K562 treated with DMSO at 1 percent for 48 hours (cell line): ENCODE results near the gene SHANK1. TPM values are rescaled to one million over a fixed set of nuclear protein-coding genes. Genes with fewer than 3 reads are reported as not detected.

Source experiments
- total RNA-seq: library from RNA; unstranded; fragments of 300-600 nt; gene quantifications from 2 replicates; pipeline ENCODE4 v1.2.3, GENCODE V29; 2022; ENCODE audit warnings: low replicate concordance; ENCODE audit errors: extremely low read depth

Gene SHANK1
- total RNA-seq = not detected in 2 replicates

DNA sequence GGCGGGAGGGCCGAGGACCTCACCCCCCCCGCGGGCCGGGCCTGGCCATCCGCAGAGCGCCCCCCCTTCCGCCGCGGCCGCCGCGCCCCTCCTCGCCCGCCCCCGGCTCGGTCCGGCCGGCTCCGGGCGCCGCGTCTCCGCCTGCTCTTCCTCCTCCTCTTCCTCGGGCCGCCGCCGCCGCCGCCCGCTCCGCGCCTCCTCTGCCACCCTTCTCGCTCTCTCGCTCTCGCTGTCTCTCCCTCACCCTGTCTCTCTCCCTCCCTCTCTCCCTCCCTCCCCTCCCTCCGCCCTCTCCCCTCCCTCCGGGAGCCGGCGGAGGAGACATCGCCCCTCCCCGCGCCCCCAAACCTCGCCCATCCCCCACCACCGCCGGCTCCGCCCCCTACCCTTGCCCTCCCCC, at the start of gene SHANK1:
Gene SHANK1, minus strand, starts transcription at position 237 of the 400 bp plus-strand sequence. CDS start 2,883 bp downstream, outside the sequence.

DNA sequence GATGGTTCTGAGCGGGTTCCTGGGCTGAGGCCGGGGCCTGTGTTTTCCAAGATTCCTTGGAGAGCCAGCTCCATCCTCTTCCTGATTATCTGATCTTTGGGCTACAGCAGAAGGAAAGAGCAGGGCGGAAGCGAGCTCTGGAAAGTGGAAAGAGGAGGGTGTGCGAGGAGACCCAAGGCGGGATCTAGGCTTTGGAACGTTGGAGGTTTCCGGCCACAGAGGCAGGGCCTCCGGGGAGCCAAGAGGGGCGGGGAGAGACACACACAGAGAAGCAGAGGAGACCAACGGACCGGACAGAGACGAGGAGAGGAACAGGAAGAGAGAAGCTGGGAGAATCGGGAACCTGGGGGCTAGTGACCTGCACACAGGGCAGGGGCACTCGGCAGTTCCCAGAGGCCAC, 3.5 kb upstream of the SHANK1 start, which contains the start of gene CLEC11A:
Gene CLEC11A, plus strand, starts transcription at position 296 of the 400 bp plus-strand sequence. CDS start 162 bp downstream, outside the sequence.

DNA sequence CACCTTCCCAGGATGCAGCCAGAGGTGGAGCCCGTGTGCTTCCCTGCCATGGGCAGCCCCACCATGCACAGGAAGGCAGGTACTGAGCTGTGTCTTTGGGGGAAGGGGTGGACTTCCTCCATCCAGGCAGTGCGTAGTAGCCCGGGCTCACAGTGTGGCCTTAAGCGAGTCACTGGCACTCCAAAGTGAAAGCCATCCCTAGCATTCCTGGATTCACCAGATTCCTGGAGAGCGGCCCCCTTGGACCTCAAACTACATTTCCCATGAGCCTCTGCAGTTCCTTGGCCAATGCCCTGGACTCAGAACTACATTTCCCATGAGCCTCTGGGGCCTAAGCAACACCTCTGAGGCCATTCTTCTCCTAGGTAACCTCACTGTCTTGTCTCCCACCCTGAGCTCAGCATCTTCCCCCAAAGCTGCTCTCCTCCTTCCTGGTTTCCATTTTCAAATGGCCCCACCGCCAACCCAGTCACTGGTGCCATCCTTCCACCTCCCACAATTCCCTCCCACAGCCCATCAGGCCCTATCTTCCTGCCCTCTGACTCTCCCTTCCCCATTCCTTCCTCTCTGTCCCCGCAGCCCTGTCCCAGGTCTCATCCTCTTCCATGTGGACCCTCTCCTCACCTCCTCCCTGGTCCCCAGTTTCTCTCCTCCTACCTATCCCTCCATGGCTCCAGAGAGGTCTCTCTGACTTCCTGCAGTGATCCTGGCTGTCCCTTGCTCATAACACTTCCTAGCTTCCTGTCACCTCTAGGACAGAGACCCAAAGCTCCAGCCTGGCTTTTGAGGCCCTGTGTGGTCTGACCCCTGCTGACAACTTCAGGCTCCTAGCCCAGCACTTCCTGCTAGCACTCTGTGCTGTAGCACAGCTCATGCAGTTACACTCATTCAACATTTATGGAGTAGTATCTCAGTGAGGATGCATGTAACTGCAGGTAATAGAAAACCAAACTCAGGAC, 69.9 kb downstream of the SHANK1 start, which contains the start of gene C19orf81:
Gene C19orf81, plus strand, starts transcription at position 13 of the 959 bp plus-strand sequence. Its CDS starts 0 bp downstream, at position 13.

DNA sequence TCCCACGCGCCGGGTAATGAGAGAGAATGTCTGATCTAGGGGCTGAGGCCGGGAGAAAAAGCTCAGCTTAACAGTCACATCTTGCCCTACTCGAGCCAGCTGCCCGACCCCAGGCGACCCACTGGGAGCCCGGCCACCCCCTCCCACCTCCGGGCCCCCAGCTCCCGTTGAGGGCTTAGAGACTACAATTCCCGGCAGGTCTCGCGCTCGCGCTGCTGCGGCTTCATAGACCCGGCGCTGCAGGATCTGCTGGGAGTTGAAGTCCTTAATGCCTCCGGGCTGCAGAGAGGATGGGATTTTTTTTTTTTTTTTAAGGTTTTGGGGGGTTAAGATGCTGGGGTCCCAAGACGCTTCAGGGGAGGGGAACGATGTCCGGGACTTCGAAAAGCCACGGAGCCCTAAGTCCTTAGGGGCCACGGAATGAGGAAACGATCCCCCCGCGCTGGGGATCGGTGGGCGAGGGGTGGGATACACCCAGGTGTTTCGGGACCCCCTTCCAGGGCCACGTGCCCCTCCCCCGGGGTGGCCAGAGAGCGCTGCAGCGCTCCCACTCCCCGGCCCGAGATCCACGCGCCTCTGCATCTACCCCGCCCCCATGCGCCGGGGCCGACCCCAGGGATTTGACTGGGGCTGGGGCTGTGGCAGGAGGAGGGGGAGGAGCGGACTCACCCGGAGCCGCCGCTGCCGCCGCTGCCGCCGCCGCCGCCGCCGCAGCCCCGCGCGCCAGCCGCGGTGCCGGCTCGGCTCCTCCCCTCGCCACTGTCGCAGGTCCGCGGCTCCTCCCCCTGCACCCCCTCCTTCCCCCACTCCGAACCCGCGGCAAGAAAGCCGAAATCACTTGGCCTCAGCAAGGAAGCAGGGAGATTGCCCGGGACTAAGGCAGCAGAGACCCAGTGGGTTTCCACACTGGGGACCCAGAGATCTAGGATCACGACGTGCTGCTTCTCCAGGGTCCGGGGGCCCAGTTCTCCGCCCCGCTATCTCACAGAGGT, 80.2 kb downstream of the SHANK1 start, which contains the start of gene SYT3:
Gene SYT3, minus strand, starts transcription at position 761 of the 992 bp plus-strand sequence. CDS start 2,470 bp downstream, outside the sequence.

Other genes with a start within 250 kb of the SHANK1 start
- not detected in 2 replicates for gene EMC10, start 243.3 kb downstream of the SHANK1 start, total RNA-seq
- gene GARIN5A, start 243.0 kb downstream of the SHANK1 start, total RNA-seq = not detected in 2 replicates
- gene JOSD2, start 208.6 kb downstream of the SHANK1 start, total RNA-seq = not detected in 2 replicates
- not detected in 2 replicates for gene ASPDH, start 205.9 kb downstream of the SHANK1 start, total RNA-seq
- gene LRRC4B, start 151.4 kb downstream of the SHANK1 start, total RNA-seq = not detected in 2 replicates
- gene SYT3, start 79.9 kb downstream of the SHANK1 start, total RNA-seq = not detected in 2 replicates
- not detected in 2 replicates for gene C19orf81, start 70.4 kb downstream of the SHANK1 start, total RNA-seq
- gene CLEC11A, start 3.6 kb upstream of the SHANK1 start, total RNA-seq = not detected in 2 replicates
- not detected in 2 replicates for gene GPR32, start 50.7 kb upstream of the SHANK1 start, total RNA-seq
- gene ACP4, start 70.6 kb upstream of the SHANK1 start, total RNA-seq = not detected in 2 replicates
- gene KLK1, start 104.0 kb upstream of the SHANK1 start, total RNA-seq = not detected in 2 replicates
- gene KLK15, start 113.8 kb upstream of the SHANK1 start, total RNA-seq = not detected in 2 replicates
- gene KLK3, start 135.1 kb upstream of the SHANK1 start, total RNA-seq = not detected in 2 replicates
- not detected in 2 replicates for gene KLK2, start 153.6 kb upstream of the SHANK1 start, total RNA-seq
- gene KLK4, start 191.6 kb upstream of the SHANK1 start, total RNA-seq = not detected in 2 replicates
- gene KLK5, start 233.2 kb upstream of the SHANK1 start, total RNA-seq = not detected in 2 replicates
- gene KLK6, start 249.8 kb upstream of the SHANK1 start, total RNA-seq = not detected in 2 replicates